ENCODE data around the gene KLK6.
"Not testable (repeated sequence)": the region's sequence is repeated elsewhere in the genome, so short reads cannot be mapped to it uniquely, and the experiment has no call there.

KLK6 gene

GRCh38 chr19:50992666-50993035 lies 23.3 kb upstream of the KLK6 start:
- no peak for DNase-seq (ENCODE audit: low read depth, low spot score)

DNA sequence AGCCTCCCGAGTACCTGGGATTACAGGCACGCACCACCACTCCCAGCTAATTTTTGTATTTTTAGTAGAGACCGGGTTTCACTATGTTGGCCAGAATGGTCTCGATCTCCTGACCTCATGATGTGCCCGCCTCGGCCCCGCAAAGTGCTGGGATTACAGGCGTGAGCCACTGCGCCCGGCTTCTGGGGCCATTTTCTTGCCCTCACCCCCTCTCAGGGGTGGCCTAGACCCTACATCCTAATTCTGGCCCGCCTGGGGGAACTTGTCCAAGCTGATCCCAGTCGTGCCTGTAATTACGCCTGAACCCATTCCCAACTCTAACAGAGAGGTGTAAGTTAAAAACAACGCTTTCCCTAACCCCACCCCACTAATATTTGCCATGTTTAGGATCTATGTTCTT lies 15.0 kb upstream of the KLK6 start:
- DNase-seq (ENCODE audit: low read depth, low spot score) = not testable (repeated sequence)

GRCh38 chr19:50983625-50984292 lies 14.4 kb upstream of the KLK6 start, which contains the start of gene KLK7:
Gene KLK7, minus strand, starts transcription at chr19:50983917. Its CDS starts 1,518 bp downstream, at chr19:50982399.
- no peak for DNase-seq (ENCODE audit: low read depth, low spot score)

GRCh38 chr19:50982186-50982585 lies 12.8 kb upstream of the KLK6 start:
- DNase-seq (ENCODE audit: low read depth, low spot score) = no peak

- no peak for DNase-seq (ENCODE audit: low read depth, low spot score)
Observed at GRCh38 chr19:50981587-50982146, 12.3 kb upstream of the KLK6 start.

- DNase-seq (ENCODE audit: low read depth, low spot score) = no peak
Observed at GRCh38 chr19:50980208-50980607, 10.8 kb upstream of the KLK6 start.

GRCh38 chr19:50979758-50980157 lies 10.4 kb upstream of the KLK6 start:
- no peak for DNase-seq (ENCODE audit: low read depth, low spot score)

- no peak for DNase-seq (ENCODE audit: low read depth, low spot score)
Observed at GRCh38 chr19:50978772-50979390, 9.5 kb upstream of the KLK6 start.

DNA sequence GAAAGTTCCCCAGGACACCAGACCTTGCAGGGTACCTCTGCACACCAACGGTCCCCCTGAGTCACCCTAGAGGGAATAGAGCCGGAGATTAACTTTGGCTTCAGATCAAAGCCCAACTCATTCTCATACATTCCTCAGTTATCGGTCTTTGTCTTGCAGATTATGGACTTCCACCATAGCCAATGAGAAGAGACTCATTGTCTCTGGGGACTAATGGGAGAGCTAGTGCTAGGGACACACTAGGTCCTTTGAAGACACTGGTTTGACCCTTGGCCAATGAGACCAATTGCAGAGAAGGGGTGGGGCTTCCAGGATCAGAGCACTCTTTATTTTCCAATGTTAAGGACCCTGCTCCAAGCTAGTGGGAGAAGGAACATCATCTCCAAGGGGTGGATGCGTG lies 8.2 kb upstream of the KLK6 start:
- DNase-seq (ENCODE audit: low read depth, low spot score) = no peak

DNA sequence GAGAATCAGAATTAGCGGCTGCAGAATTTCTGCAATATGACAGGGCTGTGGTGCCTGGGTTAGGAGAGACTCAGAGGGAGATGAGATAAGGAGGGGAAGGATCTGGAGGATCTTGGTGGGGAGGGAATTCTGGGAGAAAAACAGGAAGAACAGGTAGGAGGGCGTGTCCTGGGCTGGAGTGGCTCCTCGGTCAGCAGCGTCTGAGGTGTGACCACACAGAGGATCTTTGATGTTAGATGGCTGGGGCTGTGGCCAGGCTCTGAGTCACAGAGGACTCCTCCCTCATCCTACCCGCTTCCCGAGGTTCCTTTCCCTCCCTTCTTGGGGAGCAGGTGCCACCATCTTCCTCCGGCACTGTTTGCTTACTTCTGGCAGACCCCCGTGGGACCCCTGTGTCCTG lies 6.4 kb upstream of the KLK6 start:
- no peak for DNase-seq (ENCODE audit: low read depth, low spot score)

DNA sequence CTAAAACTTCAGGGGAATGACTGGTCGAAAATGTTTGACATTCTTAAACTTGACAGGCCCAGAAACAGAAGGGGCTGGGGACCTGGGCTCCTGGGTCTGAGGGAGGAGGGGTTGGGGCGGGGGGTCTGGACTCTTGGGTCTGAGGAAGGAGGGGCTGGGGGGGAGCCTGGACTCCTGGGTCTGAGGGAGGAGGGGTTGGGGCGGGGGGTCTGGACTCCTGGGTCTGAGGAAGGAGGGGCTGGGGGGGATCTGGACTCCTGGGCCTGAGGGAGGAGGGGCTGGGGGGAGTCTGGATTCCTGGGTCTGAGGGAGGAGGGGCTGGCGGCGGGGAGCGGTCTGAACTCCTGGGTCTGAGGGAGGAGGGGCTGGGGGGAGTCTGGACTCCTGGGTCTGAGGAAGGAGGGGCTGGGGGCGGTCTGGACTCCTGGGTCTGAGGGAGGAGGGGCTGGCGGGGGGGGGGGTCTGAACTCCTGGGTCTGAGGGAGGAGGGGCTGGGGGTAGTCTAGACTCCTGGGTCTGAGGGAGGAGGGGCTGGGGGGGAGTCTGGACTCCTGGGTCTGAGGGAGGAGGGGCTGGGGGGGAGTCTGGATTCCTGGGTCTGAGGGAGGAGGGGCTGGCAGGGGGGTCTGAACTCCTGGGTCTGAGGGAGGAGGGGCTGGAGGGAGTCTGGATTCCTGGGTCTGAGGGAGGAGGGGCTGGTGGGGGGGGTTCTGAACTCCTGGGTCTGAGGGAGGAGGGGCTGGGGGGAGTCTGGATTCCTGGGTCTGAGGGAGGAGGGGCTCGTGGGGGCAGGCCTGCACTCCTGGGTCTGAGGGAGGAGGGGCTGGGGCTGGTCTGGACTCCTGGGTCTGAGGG lies 5.5 kb upstream of the KLK6 start:
- DNase-seq (ENCODE audit: low read depth, low spot score) = no peak

GRCh38 chr19:50972795-50973376 lies 3.5 kb upstream of the KLK6 start:
- DNase-seq (ENCODE audit: low read depth, low spot score) = no peak

- not testable (repeated sequence) for DNase-seq (ENCODE audit: low read depth, low spot score)
Observed at GRCh38 chr19:50969810-50970209, 419 bp upstream of the KLK6 start.

DNA sequence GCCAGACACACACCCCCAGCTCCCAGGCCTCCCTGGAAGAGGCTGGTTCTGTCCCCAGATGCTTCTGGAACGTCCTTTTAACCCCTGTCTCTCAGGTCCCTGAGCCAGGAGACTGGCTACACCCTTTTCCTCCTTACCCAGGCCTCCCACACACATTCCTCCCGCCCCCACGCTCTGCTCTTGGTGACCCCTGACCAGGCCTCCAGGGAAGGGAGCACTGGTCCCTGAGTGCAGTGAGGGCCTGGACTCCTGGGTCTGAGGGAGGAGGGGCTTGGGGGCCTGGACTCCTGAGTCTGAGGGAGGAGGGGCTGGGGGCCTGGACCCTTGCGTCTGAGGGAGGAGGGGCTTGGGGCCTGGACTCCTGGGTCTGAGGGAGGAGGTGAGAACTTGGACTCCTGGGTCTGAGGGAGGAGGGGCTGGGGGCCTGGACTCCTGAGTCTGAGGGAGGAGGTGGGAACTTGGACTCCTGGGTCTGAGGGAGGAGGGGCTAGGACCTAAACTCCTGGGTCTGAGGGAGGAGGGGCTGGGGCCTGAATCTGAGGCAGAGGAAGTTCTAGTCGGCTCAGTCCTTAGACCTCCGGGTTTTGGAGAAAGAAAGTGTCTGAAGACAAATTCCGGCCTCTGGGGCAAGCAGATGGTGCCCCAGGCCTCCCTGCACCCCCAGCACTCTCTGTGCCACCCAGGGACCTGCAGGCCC lies 527 bp downstream of the KLK6 start:
- DNase-seq (ENCODE audit: low read depth, low spot score) = no peak

DNA sequence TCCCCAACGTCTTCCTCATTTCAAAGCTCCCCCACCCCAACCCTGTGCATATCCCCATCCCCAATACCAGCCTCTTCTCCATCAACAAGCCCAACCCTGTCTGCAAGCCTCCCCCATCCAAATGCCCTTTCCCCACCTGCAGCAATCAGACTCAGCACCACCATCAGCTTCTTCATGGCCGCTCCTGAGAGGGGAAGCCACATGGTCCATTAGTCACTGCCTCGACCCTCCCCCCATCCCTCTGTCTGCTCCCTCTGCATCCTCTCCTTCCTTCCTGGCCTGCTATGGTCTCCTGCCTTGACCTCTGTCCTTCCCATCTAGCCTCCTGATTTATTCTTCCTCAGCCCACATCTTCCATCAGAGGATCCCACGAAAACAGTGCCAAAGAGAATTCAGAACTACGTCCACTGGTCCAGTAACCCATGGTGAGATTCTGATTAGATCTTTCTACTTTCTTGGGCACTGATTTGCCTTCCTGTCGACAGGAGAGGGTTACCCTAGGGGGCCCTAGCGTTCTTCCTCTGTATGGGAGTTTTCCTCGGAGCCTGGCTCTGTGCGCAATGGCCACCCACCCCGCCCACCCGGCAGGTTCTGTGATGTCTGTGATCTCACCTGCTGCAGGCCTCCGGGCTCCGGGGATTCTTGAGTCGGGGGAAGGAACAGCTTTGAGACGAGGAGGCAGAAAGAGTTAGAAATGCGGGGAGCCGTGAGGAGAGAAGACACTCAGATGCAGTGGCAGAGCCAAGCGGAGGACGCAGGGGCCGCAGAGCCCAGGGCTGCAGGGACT lies 1.3 kb downstream of the KLK6 start:
- DNase-seq (ENCODE audit: low read depth, low spot score) = no peak

DNA sequence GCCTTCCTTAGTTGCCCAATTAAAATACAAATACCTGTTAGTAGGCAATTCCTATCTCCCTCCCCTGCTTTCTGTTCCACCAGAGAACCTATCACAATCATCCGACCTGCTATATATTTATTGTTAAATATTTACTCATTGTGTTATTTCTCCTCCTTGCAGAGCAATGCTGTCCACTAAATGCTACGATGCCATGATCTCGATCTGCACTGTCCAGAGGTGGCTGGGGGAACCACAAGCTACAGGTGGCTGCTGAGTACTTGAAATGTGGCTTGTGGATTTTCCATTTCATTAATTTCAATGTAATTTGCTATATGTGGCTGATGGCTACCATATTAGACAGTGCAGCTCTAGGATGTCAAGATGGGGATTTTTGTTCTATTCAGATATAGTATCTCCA lies 5.1 kb downstream of the KLK6 start:
- DNase-seq (ENCODE audit: low read depth, low spot score) = no peak

- DNase-seq (ENCODE audit: low read depth, low spot score) = no peak
Observed at GRCh38 chr19:50963381-50963780, 6.0 kb downstream of the KLK6 start.

- DNase-seq (ENCODE audit: low read depth, low spot score) = no peak
Observed at GRCh38 chr19:50962245-50962644, 7.1 kb downstream of the KLK6 start.

DNA sequence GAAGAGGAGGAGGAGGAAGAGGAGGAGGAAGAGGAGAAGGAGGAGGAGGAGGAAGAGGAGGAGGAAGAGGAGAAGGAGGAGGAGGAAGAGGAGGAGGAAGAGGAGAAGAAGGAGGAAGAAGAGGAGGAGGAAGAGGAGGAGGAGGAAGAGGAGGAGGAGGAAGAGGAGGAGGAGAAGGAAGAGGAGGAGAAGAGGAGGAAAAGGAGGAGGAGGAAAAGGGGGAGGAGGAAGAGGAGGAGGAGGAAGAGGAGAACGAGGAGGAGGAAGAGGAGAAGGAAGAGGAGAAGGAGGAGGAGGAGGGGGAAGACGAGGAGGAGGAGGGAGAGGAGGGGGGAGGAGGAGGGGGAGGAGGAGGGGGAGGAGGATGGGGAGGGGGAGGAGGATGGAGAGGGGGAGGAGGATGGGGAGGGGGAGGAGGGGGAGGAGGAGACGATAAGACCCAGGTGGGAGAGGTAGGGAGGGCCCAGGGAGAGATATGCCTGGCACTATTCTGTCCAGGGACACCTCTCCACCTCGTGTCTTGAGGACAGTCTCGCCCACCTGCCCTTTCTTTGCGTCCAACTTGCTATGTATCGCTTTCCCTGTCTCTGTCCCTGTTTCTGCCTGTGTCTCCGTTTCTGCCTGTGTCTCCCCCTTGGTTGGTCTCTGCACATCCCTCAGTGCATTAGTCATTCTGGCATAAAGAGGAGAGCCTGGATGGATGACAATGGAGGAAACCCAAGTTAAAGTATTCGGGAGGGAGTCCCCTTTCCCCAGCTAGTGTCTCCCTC lies 9.5 kb downstream of the KLK6 start:
- no peak for DNase-seq (ENCODE audit: low read depth, low spot score)

- no peak for DNase-seq (ENCODE audit: low read depth, low spot score)
Observed at GRCh38 chr19:50957587-50957986, 11.8 kb downstream of the KLK6 start.
